Tongue (tissue), 2 donors: ENCODE measurements around the gene SLC16A13. TPM values are rescaled to one million over a fixed set of nuclear protein-coding genes. Genes with fewer than 3 reads are reported as not detected.
"Not testable (repeated sequence)": the region's sequence is repeated elsewhere in the genome, so short reads cannot be mapped to it uniquely, and the experiment has no call there.

ENCODE experiments used
- DNase-seq: peaks from one replicate; pipeline ENCODE4 v3.0.0-alpha.2; 2015
- total RNA-seq: library from RNA; depleted of rRNA; stranded (reverse); fragments of >200 nt; gene quantifications from one replicate; pipeline ENCODE4 v1.2.3, GENCODE V29; 2014

SLC16A13 gene
- total RNA-seq, result 1.3 TPM

- peak; percentile 96 for DNase-seq
These were observed at the start of gene SLC16A13 for GRCh38 chr17:7035591-7036368. TSS of gene SLC16A13 (plus strand) at chr17:7036015. CDS start at chr17:7036383, 368 bp downstream.

GRCh38 chr17:6986676-6987075 is 49.1 kb upstream of the SLC16A13 start:
- no peak for DNase-seq

GRCh38 chr17:6989779-6990178 is 46.0 kb upstream of the SLC16A13 start:
- DNase-seq, result no peak

- DNase-seq, result not testable (repeated sequence)
These were observed 42.2 kb upstream of the SLC16A13 start for GRCh38 chr17:6993613-6994056.

GRCh38 chr17:6994118-6994598 is 41.7 kb upstream of the SLC16A13 start:
- no peak for DNase-seq

- no peak for DNase-seq
These were observed 41.1 kb upstream of the SLC16A13 start for GRCh38 chr17:6994666-6995256.

- peak; percentile 46 for DNase-seq
These were observed 40.1 kb upstream of the SLC16A13 start, which contains the start of gene ALOX12 for GRCh38 chr17:6995500-6996255. TSS of gene ALOX12 (plus strand) at chr17:6996049. CDS start at chr17:6996118, 69 bp downstream.

- no peak for DNase-seq
These were observed 39.4 kb upstream of the SLC16A13 start for GRCh38 chr17:6996256-6997011.

- no peak for DNase-seq
These were observed 38.6 kb upstream of the SLC16A13 start for GRCh38 chr17:6997171-6997570.

GRCh38 chr17:6998855-6999508 is 36.8 kb upstream of the SLC16A13 start:
- DNase-seq, result no peak

GRCh38 chr17:7001318-7001961 is 34.4 kb upstream of the SLC16A13 start:
- no peak for DNase-seq

GRCh38 chr17:7002288-7003047 is 33.3 kb upstream of the SLC16A13 start:
- no peak for DNase-seq

GRCh38 chr17:7003745-7004144 is 32.1 kb upstream of the SLC16A13 start:
- DNase-seq, result no peak

- DNase-seq, result peak; percentile 84
These were observed 31.2 kb upstream of the SLC16A13 start for GRCh38 chr17:7004398-7005253.

- no peak for DNase-seq
These were observed 30.1 kb upstream of the SLC16A13 start for GRCh38 chr17:7005716-7006115.

- no peak for DNase-seq
These were observed 28.7 kb upstream of the SLC16A13 start for GRCh38 chr17:7007143-7007542.

- no peak for DNase-seq
These were observed 25.3 kb upstream of the SLC16A13 start for GRCh38 chr17:7010523-7010922.

- DNase-seq, result no peak
These were observed 24.4 kb upstream of the SLC16A13 start for GRCh38 chr17:7011415-7011814.

- DNase-seq, result no peak
These were observed 23.9 kb upstream of the SLC16A13 start for GRCh38 chr17:7011942-7012254.
